ENCODE data around the gene PDE4D. TPM values are rescaled to one million over a fixed set of nuclear protein-coding genes. Genes with fewer than 3 reads are reported as not detected.

Gene PDE4D
- total RNA-seq, 1 donor from 2014 or later, result 39.2 TPM

- peak; percentile 69 for DNase-seq (ENCODE audit: low read depth)
- peaks cover 1% of the 10 kb centered on the region for H3K36me3 ChIP-seq (ENCODE audit: control insufficient read depth, insufficient read depth, low read length)
- no peaks in the 10 kb centered on the region for H3K27me3 ChIP-seq (ENCODE audit: control insufficient read depth, insufficient read depth, low read length)
- H3K4me3 ChIP-seq (ENCODE audit: low read depth, low read length), result no peak overlapping the region
- TF ChIP-seq CTCF (IDR thresholded peaks at IDR 0.05; ENCODE audit: insufficient read depth, low read length, poor library complexity, severe bottlenecking), result no peak
Observed at GRCh38 chr5:58983526-58984452, 909.7 kb downstream of the PDE4D start.

- TF ChIP-seq CTCF (IDR thresholded peaks at IDR 0.05; ENCODE audit: insufficient read depth, low read length, poor library complexity, severe bottlenecking), result no peak
- H3K36me3 ChIP-seq (ENCODE audit: control insufficient read depth, insufficient read depth, low read length), result peaks cover 1% of the 10 kb centered on the region
- no peak for DNase-seq (ENCODE audit: low read depth)
- H3K4me3 ChIP-seq (ENCODE audit: low read depth, low read length), result no peak overlapping the region
- H3K27me3 ChIP-seq (ENCODE audit: control insufficient read depth, insufficient read depth, low read length), result no peaks in the 10 kb centered on the region
Observed at GRCh38 chr5:58980890-58981289, 912.6 kb downstream of the PDE4D start.

DNA sequence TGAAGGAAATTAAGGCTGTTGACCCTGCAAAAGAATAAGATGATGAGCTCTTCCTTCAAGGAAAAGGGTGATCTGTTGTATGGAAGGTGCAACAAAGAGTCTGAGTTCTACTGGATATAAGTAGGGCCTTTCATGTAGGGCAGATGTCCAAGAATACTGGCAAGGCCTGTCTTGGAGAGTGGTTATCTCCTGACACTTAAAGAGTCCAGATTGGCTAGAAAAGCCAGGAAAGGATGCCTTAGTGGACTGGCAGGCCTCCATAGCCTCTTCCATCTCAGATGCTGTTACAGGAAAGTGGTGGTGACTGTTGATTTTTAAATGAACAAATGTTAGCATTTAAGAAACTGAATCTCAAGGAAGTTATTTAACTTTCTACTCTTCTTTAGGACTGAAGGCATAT lies 914.4 kb downstream of the PDE4D start:
- no peak for TF ChIP-seq CTCF (IDR thresholded peaks at IDR 0.05; ENCODE audit: insufficient read depth, low read length, poor library complexity, severe bottlenecking)
- peaks cover 3% of the 10 kb centered on the region for H3K36me3 ChIP-seq (ENCODE audit: control insufficient read depth, insufficient read depth, low read length)
- H3K27me3 ChIP-seq (ENCODE audit: control insufficient read depth, insufficient read depth, low read length), result no peaks in the 10 kb centered on the region
- H3K4me3 ChIP-seq (ENCODE audit: low read depth, low read length), result no peak overlapping the region
- DNase-seq (ENCODE audit: low read depth), result no peak

DNA sequence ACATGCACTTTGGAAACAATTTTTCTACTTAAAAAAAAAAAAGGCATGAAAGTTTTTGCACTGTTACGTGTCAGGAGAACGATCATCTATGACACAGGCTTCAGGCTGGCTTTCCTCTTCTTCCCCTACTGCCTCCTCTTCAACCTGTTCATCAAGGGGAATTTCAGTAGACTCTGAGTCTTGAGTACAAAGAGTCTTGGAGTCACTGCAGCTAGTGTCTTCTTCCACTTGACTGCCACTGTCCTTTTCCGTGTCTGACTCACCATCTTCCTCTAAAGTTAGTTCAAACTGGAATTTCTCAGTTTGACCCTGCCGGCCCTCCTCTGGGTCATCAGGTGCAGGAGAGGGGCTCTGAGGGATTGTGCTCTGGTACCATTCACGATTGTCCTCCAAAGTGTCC lies 918.9 kb downstream of the PDE4D start:
- no peak for DNase-seq (ENCODE audit: low read depth)
- peaks cover 1% of the 10 kb centered on the region for H3K36me3 ChIP-seq (ENCODE audit: control insufficient read depth, insufficient read depth, low read length)
- H3K27me3 ChIP-seq (ENCODE audit: control insufficient read depth, insufficient read depth, low read length), result no peaks in the 10 kb centered on the region
- H3K4me3 ChIP-seq (ENCODE audit: low read depth, low read length), result no peak overlapping the region
- no peak for TF ChIP-seq CTCF (IDR thresholded peaks at IDR 0.05; ENCODE audit: insufficient read depth, low read length, poor library complexity, severe bottlenecking)

GRCh38 chr5:58974083-58974482 lies 919.4 kb downstream of the PDE4D start:
- no peaks in the 10 kb centered on the region for H3K27me3 ChIP-seq (ENCODE audit: control insufficient read depth, insufficient read depth, low read length)
- no peak for TF ChIP-seq CTCF (IDR thresholded peaks at IDR 0.05; ENCODE audit: insufficient read depth, low read length, poor library complexity, severe bottlenecking)
- no peak overlapping the region for H3K4me3 ChIP-seq (ENCODE audit: low read depth, low read length)
- no peak for DNase-seq (ENCODE audit: low read depth)
- H3K36me3 ChIP-seq (ENCODE audit: control insufficient read depth, insufficient read depth, low read length), result peaks cover 3% of the 10 kb centered on the region

All from kidney epithelial cell (primary cell).